GM15510 (cell line): ENCODE data around the gene KHDRBS1.

Experiments
- POLR2A ChIP-seq: IDR thresholded peaks from 3 replicates; pipeline ENCODE4 v1.6.1; 2011; ENCODE audit warnings: borderline replicate concordance; ENCODE audit not compliant: insufficient read length; ENCODE audit errors: extremely low read depth

KHDRBS1 gene

DNA sequence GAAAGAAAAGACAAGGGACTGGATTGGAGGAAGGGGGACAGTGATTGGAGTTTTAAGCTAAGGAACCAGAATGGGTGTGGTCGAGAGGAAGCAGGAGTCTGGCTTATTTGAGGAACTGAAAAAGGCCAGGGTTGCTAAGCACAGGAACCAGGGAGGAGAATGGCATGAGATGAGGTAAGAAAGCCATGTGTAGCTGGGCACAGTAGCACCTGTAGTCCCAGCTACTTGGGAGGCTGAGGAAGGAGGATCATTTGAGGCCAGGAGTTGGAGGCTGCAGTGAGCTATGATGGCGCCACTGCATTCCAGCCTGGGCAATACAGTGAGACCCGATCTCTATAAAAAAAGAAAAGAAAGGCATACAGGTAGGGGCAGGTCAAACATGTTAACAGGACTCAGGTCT is 8.1 kb upstream of the KHDRBS1 start:
- no peak for TF ChIP-seq POLR2A

DNA sequence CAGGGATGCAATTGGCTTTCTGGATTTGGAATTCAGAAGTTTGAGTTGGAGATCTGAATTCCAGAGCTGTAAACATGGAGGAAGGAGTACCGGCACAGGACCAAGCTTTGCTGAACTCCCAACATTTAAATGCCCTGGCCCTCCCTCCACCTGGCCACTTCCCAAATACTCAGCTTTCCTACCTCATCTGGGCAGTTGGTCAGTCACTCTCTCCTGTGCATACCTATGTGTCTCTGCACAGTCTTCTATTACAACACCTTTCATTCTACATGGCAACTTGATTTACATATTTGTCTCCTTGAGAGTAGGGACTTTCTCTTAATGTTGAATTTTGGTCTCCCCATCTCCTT is 6.1 kb upstream of the KHDRBS1 start:
- TF ChIP-seq POLR2A: no peak

DNA sequence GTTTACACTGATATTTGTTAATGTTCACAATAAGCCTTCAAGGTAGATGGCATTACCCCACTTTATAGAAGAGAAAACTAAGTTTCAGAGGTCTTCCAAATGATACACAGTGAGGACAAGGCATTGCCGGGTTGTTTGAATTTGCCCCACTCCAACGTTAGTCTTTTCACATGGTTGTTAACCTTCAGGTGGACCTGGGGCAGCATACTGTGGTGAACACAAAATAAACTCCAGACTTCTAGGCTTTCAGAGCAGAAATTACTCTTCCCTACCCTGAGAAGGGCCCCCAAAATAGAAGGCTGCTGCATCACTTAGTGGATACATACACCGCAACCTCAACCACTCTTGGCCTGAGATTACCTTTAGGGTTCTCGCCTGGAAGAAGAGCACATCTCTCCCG is 3.4 kb upstream of the KHDRBS1 start:
- TF ChIP-seq POLR2A: no peak

DNA sequence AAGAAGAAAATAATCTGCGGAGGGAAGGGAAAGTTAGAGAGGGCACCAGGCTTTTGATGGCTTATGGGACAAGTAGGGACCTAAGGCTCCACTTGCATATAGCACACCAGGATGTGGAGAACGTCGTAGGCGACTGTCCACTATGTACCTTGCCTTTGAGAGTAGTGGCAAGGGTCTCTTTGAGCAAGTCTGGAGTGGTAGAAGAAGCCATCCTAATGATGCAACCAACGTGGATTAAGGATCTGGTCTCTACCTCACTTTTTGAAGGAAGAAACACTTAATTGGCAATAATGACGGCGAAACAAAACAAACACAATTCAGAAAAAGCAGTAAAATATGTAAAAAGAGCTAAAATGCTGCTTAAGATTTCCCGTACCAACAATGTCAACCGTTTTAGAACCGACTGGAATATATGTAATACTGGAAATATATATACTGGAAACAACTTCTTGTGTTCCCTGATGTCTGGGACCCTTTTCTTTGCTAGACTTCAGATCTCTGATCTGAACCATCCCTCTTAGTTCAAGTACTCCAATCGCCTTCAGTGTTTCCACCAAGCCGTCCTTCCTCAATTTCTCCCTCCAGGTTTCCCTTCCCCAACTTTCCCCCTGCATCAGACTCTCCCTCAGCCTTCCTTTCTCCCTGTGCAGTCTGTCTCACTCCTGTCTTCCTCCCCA is 821 bp upstream of the KHDRBS1 start:
- TF ChIP-seq POLR2A: no peak

GRCh38 chr1:32014199-32014947 is 705 bp downstream of the KHDRBS1 start:
- TF ChIP-seq POLR2A: no peak

- no peak for TF ChIP-seq POLR2A
These were observed 1.2 kb downstream of the KHDRBS1 start for GRCh38 chr1:32014948-32015273.

- no peak for TF ChIP-seq POLR2A
These were observed 6.7 kb downstream of the KHDRBS1 start for GRCh38 chr1:32020339-32020738.

DNA sequence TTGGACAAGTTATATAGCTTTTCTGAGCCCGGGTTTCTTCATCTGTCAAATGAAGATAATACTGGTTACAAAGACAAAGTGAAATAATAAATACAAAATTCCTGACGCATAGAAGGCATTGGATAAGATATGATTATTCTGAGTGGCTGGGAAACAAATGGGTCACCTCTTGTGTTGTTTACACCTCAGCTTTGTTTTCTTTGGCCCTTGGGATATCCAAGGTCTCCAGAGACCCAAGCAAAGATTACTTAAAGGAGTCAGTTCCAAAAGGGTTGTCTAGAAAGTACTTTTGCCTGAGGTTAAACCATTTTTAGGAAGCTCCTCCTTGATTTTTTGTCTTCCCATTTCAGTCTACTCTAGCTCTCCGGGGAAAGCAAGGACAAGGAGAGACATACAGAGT is 9.7 kb downstream of the KHDRBS1 start:
- TF ChIP-seq POLR2A: no peak

GRCh38 chr1:32025515-32025914 is 11.8 kb downstream of the KHDRBS1 start:
- no peak for TF ChIP-seq POLR2A

- no peak for TF ChIP-seq POLR2A
These were observed 15.1 kb downstream of the KHDRBS1 start for GRCh38 chr1:32028746-32029145.

GRCh38 chr1:32031578-32032274 is 18.1 kb downstream of the KHDRBS1 start:
- no peak for TF ChIP-seq POLR2A

DNA sequence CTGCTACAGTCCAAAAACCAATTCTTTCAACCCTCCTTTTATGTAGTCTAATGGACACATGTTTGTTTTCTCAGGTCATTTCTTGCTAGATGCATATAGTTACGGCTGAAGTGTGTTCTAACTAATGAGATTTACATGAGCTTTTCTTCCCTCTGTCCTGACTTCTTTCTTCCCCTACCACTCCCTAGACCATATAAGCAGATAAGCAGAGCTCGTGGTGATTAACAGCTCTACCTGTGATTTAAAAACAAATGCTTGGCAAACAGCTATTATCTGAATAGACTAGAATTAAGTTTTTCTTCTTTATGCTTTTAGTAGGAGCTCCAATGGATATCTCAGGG is 18.6 kb downstream of the KHDRBS1 start:
- TF ChIP-seq POLR2A: no peak

DNA sequence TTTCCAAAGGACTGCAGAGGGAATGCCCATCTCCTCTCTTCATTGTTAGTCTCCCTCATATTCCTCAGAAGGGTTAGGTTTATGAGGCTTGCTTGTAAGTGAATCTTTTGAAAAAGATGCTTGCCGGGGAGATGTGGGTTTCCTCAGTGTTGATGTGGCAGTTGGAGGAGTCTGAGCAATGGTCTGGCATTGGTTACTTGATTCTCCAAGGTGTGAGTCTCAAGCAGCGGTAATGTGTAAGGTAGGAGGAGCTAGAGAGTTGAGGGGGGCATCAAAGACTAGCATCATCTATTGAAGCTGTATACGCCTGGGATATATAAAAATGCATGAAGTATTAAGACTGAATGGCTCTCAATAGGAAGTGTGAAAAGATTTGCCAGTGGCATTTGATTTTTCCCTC is 21.5 kb downstream of the KHDRBS1 start:
- TF ChIP-seq POLR2A: no peak

- TF ChIP-seq POLR2A: no peak
These were observed 27.0 kb downstream of the KHDRBS1 start for GRCh38 chr1:32040711-32041110.

GRCh38 chr1:32042330-32042729 is 28.7 kb downstream of the KHDRBS1 start:
- TF ChIP-seq POLR2A: no peak

- no peak for TF ChIP-seq POLR2A
These were observed 30.6 kb downstream of the KHDRBS1 start for GRCh38 chr1:32044234-32044633.
